ENCODE data around the gene CYGB.

The CYGB gene

DNA sequence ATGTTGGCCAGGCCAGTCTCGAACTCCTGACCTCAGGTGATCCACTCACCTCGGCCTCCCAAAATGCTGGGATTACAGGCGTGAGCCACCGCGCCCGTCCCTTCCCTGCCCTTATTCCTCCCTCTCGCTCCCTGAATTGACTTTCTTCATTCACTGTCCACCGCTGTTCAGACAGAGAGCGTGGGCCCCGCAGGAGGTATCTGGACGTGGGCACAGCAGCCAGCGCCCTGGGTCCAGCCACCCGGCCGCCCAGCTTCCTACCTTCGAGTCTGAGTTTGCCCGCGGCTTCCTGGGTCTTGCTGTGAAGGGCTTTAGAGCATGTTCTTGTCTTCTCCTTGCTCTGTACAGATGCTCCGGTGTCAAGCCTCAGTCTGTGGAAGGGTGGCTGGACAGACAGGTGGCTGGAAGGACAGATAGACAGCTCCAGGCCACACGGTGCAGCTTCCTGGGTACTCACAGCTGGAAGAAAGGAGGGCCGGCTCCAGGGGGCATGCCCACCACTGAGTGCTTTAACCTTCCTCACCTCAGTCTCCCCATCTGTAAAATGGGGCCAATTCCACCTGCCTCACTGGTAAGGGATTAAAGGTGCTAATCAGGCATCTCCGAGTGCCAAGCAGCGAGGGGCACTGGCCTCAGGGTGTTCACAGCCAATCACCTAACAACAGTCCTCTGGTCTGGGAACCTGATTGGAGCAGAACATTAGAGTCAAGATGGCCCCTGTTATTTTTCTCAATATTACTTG is 49.9 kb downstream of the CYGB start:
- no peak overlapping the region for H3K4me3 ChIP-seq (ENCODE audit: low read depth, low read length)
- TF ChIP-seq, protein P1, sequence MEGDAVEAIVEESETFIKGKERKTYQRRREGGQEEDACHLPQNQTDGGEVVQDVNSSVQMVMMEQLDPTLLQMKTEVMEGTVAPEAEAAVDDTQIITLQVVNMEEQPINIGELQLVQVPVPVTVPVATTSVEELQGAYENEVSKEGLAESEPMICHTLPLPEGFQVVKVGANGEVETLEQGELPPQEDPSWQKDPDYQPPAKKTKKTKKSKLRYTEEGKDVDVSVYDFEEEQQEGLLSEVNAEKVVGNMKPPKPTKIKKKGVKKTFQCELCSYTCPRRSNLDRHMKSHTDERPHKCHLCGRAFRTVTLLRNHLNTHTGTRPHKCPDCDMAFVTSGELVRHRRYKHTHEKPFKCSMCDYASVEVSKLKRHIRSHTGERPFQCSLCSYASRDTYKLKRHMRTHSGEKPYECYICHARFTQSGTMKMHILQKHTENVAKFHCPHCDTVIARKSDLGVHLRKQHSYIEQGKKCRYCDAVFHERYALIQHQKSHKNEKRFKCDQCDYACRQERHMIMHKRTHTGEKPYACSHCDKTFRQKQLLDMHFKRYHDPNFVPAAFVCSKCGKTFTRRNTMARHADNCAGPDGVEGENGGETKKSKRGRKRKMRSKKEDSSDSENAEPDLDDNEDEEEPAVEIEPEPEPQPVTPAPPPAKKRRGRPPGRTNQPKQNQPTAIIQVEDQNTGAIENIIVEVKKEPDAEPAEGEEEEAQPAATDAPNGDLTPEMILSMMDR (IDR thresholded peaks at IDR 0.05; ENCODE audit: borderline replicate concordance, insufficient read depth, low read depth, low read length) = no peak

DNA sequence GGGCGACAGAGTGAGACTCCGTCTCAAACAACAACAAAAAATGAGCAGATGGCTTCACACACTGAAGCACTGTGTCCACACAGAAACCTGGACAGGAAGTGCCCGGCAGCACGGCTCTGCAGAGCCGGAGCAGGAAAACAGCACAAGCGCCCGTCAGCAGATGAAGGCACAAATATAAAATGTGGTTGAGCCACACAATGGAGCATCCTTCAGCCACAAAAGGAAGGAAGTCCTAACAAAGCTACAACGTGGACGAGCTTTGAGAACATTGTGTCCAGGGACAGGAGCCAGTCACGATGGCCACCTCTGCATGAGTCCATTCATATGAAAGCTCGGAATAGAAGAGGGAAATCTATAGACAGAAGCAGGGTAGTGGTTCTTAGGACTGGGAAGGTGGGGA is 51.9 kb downstream of the CYGB start:
- H3K4me3 ChIP-seq (ENCODE audit: low read depth, low read length) = no peak overlapping the region
- TF ChIP-seq, protein P1 (IDR thresholded peaks at IDR 0.05; ENCODE audit: borderline replicate concordance, insufficient read depth, low read depth, low read length) = no peak

DNA sequence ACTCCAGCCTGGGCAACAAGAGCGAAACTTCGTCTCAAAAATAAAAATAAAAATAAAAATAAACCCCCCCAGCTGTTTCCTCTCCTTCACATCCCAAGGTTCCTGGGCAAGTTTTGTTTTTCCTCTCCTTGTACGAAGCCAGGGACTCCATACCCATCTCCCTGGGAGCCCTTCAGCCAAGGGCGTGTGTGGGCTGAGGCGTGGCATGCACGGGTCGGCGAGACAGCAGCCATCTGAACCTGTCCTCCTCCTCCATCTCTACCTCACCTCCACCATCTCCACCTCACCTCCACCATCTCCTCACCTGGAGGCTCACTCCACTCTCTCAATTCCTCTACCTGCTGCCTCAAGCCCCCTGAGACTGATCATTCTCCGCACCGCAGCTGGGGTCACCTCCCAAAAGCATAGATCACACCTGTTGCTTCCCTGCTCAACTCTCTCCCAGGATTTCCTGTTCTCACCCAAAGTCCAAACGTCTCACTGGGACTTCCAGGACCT is 53.2 kb downstream of the CYGB start:
- no peak overlapping the region for H3K4me3 ChIP-seq (ENCODE audit: low read depth, low read length)
- TF ChIP-seq, protein P1 (IDR thresholded peaks at IDR 0.05; ENCODE audit: borderline replicate concordance, insufficient read depth, low read depth, low read length) = no peak

DNA sequence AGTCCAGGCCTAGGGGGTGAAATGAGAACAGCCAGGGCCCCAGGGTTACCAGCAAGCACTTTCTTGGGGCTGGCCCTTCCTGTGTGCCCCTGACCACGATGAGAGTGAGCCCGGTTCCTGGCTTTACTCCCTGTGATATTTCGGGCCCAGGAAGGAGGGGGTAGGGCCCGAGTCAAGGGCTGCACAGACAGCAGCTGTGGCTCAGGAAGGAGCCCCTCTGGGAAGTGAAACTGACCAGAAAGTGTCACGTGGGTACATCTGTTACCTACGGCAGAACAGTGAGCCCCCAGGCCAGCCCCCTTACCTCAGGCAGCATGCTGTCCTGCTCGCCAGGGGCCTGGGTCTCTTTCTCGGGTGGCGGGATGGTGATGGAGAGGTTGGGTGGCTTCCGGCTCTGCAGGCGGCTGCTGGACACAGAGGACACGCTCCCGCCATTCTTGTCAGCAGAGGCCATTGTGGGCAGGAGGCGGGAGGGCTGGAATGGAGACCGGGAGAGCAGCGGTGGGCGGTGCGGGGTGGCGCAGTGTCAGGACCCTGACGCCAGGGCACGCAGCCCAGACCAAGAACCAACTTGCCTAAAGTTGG is 56.3 kb downstream of the CYGB start:
- peak overlapping the region; percentile 44 for H3K4me3 ChIP-seq (ENCODE audit: low read depth, low read length)
- TF ChIP-seq, protein P1 (IDR thresholded peaks at IDR 0.05; ENCODE audit: borderline replicate concordance, insufficient read depth, low read depth, low read length) = no peak

DNA sequence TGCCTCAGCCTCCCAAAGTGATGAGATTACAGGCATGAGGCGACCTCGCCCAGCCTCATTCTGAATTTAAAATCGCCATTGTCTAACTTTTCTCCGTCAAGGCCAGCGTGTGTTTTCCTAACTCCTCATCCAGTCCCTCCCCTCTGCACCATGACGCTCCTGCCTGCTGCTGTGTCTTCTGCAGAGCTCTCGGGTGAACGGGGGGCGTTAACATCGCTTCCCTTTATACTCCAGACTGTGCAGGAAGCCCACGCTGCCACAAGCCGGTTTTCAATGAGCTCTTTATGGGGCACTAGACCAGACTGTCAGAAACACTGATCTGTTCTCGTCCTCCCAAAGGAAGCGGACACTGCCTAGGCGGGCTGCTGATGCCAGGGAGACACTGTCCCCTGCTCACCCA is 56.9 kb downstream of the CYGB start:
- TF ChIP-seq, protein P1 (IDR thresholded peaks at IDR 0.05; ENCODE audit: borderline replicate concordance, insufficient read depth, low read depth, low read length) = no peak
- H3K4me3 ChIP-seq (ENCODE audit: low read depth, low read length) = peak overlapping the region; percentile 44

DNA sequence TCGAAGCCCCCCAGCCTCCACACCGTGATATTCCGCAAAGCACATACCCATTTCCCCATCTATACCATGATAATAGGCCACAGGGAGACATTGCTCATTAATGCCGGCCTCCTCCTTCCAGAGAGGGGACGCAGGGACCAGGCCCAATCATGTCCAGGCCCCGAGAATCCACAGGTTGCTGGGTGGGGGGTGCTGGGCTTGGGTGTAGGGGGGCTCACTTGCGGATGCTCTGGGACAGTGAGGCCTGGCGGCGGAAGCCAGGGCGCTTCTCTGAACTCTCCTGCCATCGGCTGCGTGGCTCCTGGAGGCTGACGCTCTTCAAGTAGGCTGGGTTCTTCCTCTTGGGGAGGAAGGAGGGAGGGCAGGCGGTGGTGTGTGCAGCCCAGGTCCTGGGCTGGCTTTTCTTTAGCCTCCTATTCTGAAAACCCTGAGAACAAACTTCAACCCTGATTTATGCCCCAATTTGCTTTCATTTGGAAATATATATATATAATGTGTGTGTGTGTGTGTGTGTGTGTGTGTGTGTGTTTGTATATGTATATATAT is 57.9 kb downstream of the CYGB start:
- TF ChIP-seq, protein P1 (IDR thresholded peaks at IDR 0.05; ENCODE audit: borderline replicate concordance, insufficient read depth, low read depth, low read length) = no peak
- H3K4me3 ChIP-seq (ENCODE audit: low read depth, low read length) = no peak overlapping the region

All from GM12875 (cell line).